OCI-LY1 (cell line): ENCODE measurements around the gene RNF41.

Source experiments
- H2AFZ ChIP-seq: fragments of 200-600 bp; sonication (generic), shearing (Covaris generic); 2 replicates; pipeline ENCODE4 v1.6.0; 2014; ENCODE audit warnings: antibody characterized with exemption, mild to moderate bottlenecking, low read length
- H3F3A ChIP-seq: fragments of 200-600 bp; sonication (generic), shearing (Covaris generic); 2 replicates; pipeline ENCODE4 v1.6.0; 2014; ENCODE audit warnings: mild to moderate bottlenecking, antibody characterized with exemption, low read length, moderate library complexity; ENCODE audit not compliant: insufficient read depth
- H3K27ac ChIP-seq: fragments of 200-600 bp; sonication (generic); 2 replicates; pipeline ENCODE4 v1.5.1; 2014; ENCODE audit warnings: low read length, mixed run types, mild to moderate bottlenecking, low read depth; ENCODE audit not compliant: poor library complexity, severe bottlenecking
- H3K27me3 ChIP-seq: fragments of 200-600 bp; sonication (generic); 2 replicates; pipeline ENCODE4 v1.6.0; 2014; ENCODE audit warnings: antibody characterized with exemption, mild to moderate bottlenecking, low read length, moderate library complexity; ENCODE audit not compliant: insufficient read depth
- H3K36me3 ChIP-seq: fragments of 200-600 bp; sonication (generic); 2 replicates; pipeline ENCODE4 v1.6.1; 2014; ENCODE audit warnings: mild to moderate bottlenecking, antibody characterized with exemption, low read length, moderate library complexity, mixed read lengths; ENCODE audit not compliant: insufficient read depth
- H3K4me1 ChIP-seq: fragments of 200-600 bp; sonication (generic); 2 replicates; pipeline ENCODE4 v1.5.1; 2014; ENCODE audit warnings: mild to moderate bottlenecking, low read length, moderate library complexity; ENCODE audit not compliant: insufficient read depth, severe bottlenecking
- H3K4me2 ChIP-seq: fragments of 200-600 bp; sonication (generic), shearing (Covaris generic); 2 replicates; pipeline ENCODE4 v1.6.1; 2014; ENCODE audit warnings: low read length
- H3K4me3 ChIP-seq: fragments of 200-600 bp; sonication (generic); 2 replicates; pipeline ENCODE4 v1.5.1; 2014; ENCODE audit warnings: low read length, low read depth, mild to moderate bottlenecking, mixed read lengths; ENCODE audit not compliant: poor library complexity, severe bottlenecking
- H3K79me2 ChIP-seq: fragments of 200-600 bp; shearing (Covaris generic); 2 replicates; pipeline ENCODE4 v1.6.1; 2016; ENCODE audit warnings: mixed run types, low read length, mixed read lengths; ENCODE audit not compliant: insufficient read depth
- H3K9ac ChIP-seq: fragments of 200-600 bp; sonication (generic), shearing (Covaris generic); 2 replicates; pipeline ENCODE4 v1.6.1; 2014; ENCODE audit warnings: mild to moderate bottlenecking, low read length, mixed read lengths
- H3K9me2 ChIP-seq: fragments of 200-600 bp; sonication (generic), shearing (Covaris generic); 2 replicates; pipeline ENCODE4 v1.6.1; 2014; ENCODE audit warnings: low read depth, mild to moderate bottlenecking, low read length, mixed read lengths
- H3K9me3 ChIP-seq: fragments of 200-600 bp; shearing (Covaris generic); 2 replicates; pipeline ENCODE4 v1.6.1; 2014; ENCODE audit warnings: low read length, mixed read lengths
- H4K20me1 ChIP-seq: fragments of 200-600 bp; sonication (generic), shearing (Covaris generic); 2 replicates; pipeline ENCODE4 v1.6.0; 2016; ENCODE audit warnings: mild to moderate bottlenecking, low read length; ENCODE audit not compliant: insufficient read depth
- EZH2 ChIP-seq: fragments of 200-600 bp; sonication (generic), shearing (Covaris generic); IDR thresholded peaks from 2 replicates; pipeline ENCODE4 v1.8.0; 2017; ENCODE audit warnings: borderline replicate concordance, mixed run types, mild to moderate bottlenecking, antibody characterized with exemption, low read length, moderate library complexity, mixed read lengths
- TF ChIP-seq, protein P1 (sequence below): fragments of 200-600 bp; sonication (generic), shearing (Covaris generic); IDR thresholded peaks from 2 replicates; pipeline ENCODE4 v1.5.1; 2017; ENCODE audit warnings: mild to moderate bottlenecking, antibody characterized with exemption, low read length, moderate library complexity, mixed read lengths

Gene RNF41

DNA sequence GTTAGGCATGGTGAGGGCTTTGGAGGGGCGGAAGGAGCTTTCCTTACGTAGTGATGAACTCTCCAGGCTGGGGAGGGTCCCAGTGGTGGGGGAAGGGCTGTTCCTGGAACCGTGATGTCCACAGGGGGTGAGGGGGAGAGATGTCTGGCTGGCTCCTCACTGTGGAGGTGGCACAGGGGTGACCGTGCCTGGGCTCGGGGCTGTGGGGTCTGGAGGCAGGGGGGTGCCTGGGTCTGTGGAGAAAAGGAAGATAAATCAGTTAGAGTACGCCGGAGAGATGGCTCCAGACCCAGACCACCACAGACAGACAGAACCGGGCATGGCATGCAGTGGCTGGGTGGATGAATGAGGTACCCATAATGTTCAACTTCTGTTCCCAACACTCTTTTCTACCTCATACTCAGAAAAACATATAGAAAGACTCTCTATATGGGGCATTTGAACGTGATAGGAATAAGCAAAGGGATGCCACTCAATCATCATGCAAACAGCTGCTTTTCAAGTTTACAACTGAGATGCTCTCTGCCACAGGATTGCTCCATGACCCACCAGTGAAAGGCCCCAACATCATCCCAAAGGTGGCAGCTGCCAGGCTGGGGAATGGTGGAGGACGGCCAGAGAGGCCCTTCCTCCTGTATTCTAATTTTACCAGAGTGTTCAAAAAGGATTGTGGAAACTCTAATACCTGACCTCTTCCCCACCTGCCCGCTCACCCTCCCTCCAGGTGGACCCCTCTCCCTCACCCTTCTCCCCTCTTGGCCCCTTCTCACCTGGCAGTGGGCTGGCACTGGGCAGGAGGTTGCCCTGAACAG lies 58.0 kb downstream of the RNF41 start:
- Histone ChIP-seq H2AFZ (no peak overlapping the region), H3K27ac (no peak overlapping the region), H3K4me1 (peaks cover 30% of the 10 kb centered on the region), H3K9me2 (no peaks in the 10 kb centered on the region), H3K4me2 (no peak overlapping the region), H3F3A (no peaks in the 10 kb centered on the region), H3K9me3 (no peaks in the 10 kb centered on the region), H3K27me3 (no peaks in the 10 kb centered on the region), H3K9ac (no peak overlapping the region), H3K79me2 (peaks cover 8% of the 10 kb centered on the region), H4K20me1 (no peaks in the 10 kb centered on the region), H3K4me3 (no peak overlapping the region), H3K36me3 (peaks cover 89% of the 10 kb centered on the region)
- TF ChIP-seq, protein P1, sequence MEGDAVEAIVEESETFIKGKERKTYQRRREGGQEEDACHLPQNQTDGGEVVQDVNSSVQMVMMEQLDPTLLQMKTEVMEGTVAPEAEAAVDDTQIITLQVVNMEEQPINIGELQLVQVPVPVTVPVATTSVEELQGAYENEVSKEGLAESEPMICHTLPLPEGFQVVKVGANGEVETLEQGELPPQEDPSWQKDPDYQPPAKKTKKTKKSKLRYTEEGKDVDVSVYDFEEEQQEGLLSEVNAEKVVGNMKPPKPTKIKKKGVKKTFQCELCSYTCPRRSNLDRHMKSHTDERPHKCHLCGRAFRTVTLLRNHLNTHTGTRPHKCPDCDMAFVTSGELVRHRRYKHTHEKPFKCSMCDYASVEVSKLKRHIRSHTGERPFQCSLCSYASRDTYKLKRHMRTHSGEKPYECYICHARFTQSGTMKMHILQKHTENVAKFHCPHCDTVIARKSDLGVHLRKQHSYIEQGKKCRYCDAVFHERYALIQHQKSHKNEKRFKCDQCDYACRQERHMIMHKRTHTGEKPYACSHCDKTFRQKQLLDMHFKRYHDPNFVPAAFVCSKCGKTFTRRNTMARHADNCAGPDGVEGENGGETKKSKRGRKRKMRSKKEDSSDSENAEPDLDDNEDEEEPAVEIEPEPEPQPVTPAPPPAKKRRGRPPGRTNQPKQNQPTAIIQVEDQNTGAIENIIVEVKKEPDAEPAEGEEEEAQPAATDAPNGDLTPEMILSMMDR: no peak
- no peak for TF ChIP-seq EZH2

DNA sequence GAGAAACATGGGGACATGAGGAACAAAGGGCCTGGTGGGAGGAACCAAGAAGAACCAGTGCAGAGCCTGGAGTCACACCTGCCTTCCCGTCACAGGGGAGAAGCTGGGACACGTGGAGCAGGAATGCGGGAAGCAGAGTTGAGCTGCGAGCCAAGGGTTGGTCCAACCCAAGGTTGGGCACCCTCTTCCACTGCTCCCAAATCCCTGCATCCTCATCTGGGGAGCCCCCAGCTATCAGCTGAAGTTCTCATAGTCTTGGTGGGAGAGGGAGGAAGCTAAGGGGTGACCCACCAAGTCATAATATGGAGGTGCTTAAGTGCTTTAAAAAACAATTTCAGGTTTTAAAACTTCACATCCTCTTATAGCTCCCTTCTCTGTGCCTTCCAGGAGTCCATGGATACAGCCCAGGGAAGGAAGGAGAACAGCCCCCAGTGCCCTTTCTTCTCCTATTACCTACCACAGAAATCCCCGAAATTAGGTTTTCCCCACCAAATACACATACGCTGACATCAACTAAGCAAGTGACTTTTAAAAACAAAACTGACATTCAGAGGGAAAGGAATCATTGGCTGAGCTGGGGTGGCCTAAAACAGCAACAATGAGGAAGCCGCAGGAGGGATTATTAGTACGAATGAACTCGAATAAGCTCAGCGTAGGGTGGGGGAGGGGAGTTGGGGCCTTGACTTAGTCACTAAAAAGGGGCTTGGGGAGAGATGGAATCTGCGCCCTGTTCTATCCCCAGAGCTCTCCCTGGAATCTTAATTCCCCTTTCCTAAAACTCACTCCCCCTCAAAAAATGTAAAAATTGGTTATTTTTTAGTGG lies 59.0 kb downstream of the RNF41 start:
- Histone ChIP-seq H4K20me1 (no peaks in the 10 kb centered on the region), H3K79me2 (peaks cover 13% of the 10 kb centered on the region), H3K9me2 (no peaks in the 10 kb centered on the region), H3K36me3 (peaks cover 83% of the 10 kb centered on the region), H3K9me3 (no peaks in the 10 kb centered on the region), H3F3A (no peaks in the 10 kb centered on the region), H2AFZ (no peak overlapping the region), H3K4me1 (peaks cover 31% of the 10 kb centered on the region), H3K4me2 (no peak overlapping the region), H3K4me3 (no peak overlapping the region), H3K27ac (no peak overlapping the region), H3K27me3 (no peaks in the 10 kb centered on the region), H3K9ac (no peak overlapping the region)
- TF ChIP-seq, protein P1: no peak
- TF ChIP-seq EZH2: no peak

DNA sequence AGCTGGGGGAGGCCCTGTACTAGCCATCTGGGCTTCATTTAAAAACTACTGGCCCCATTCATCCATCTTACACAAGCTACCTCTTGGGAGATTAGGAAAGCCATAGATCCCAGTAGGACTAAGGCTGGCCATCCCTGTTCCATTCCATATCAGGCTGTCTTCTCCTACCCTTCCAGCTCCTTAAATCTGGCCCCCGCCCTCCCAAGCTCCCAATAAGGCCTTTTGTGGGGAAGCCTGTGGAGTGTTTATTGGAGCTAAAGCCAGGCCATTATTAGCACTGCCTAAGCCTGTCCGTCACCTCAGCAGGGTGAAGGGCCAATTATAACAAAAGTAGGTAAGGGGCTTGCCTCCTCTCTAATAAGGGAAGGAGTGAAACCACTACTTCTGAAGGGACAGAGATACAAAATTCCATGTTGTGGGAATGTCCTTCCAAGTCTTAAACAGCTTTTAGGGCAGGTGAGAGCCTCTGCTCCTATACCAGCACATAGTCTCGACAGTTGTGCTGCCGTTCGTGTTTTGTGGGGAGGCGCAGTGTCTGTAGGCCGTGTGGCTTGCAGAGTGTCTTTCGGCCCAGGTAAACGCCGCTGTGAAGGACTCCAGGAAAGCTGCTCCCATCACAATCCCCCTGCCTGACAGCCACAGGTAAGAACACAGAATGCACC lies 59.9 kb downstream of the RNF41 start:
- Histone ChIP-seq H3K4me1 (peaks cover 39% of the 10 kb centered on the region), H3F3A (no peaks in the 10 kb centered on the region), H3K79me2 (peaks cover 13% of the 10 kb centered on the region), H4K20me1 (no peaks in the 10 kb centered on the region), H3K27ac (no peak overlapping the region), H3K9ac (no peak overlapping the region), H3K4me2 (no peak overlapping the region), H3K4me3 (no peak overlapping the region), H3K9me3 (no peaks in the 10 kb centered on the region), H3K27me3 (no peaks in the 10 kb centered on the region), H3K36me3 (peaks cover 78% of the 10 kb centered on the region), H2AFZ (no peak overlapping the region), H3K9me2 (no peaks in the 10 kb centered on the region)
- no peak for TF ChIP-seq EZH2
- TF ChIP-seq, protein P1: no peak
